ENCODE data around the gene UGT1A4. TPM values are rescaled to one million over a fixed set of nuclear protein-coding genes. Genes with fewer than 3 reads are reported as not detected.

Gene UGT1A4
- total RNA-seq (2022; extraction: Qiagen RNA extraction; ENCODE audit: low read depth) = 0.07 TPM in 1 of 5 replicates, not detected in the others

GRCh38 chr2:233718552-233718951 is at the start of gene UGT1A4:
TSS of gene UGT1A4 (plus strand) at chr2:233718736. CDS start at chr2:233718821, 85 bp downstream.

GRCh38 chr2:233671290-233672161 is 47.0 kb upstream of the UGT1A4 start, which contains the start of gene UGT1A9:
TSS of gene UGT1A9 (plus strand) at chr2:233671898. CDS start at chr2:233671935, 37 bp downstream.

GRCh38 chr2:233681521-233682099 is 36.9 kb upstream of the UGT1A4 start, which contains the start of gene UGT1A7:
TSS of gene UGT1A7 (plus strand) at chr2:233681901. CDS start at chr2:233681938, 37 bp downstream.

GRCh38 chr2:233692648-233693047 is 25.9 kb upstream of the UGT1A4 start, which contains the start of gene UGT1A6:
TSS of gene UGT1A6 (plus strand) at chr2:233692890. CDS start at chr2:233693005, 115 bp downstream.

GRCh38 chr2:233712611-233713261 is 5.8 kb upstream of the UGT1A4 start, which contains the start of gene UGT1A5:
TSS of gene UGT1A5 (plus strand) at chr2:233712907. CDS start at chr2:233712992, 85 bp downstream.

GRCh38 chr2:233728723-233729301 is 10.3 kb downstream of the UGT1A4 start, which contains the start of gene UGT1A3:
TSS of gene UGT1A3 (plus strand) at chr2:233729042. CDS start at chr2:233729127, 85 bp downstream.

GRCh38 chr2:233760043-233760442 is 41.5 kb downstream of the UGT1A4 start, which contains the start of gene UGT1A1:
TSS of gene UGT1A1 (plus strand) at chr2:233760270. CDS start at chr2:233760288, 18 bp downstream.

GRCh38 chr2:233778030-233778429 is 59.5 kb downstream of the UGT1A4 start, which contains the start of gene MROH2A:
TSS of gene MROH2A (plus strand) at chr2:233778330. CDS start at chr2:233779359, 1,029 bp downstream.

Other genes starting within 250 kb of the UGT1A4 start
- 18.7 to 27.9 TPM (median 24.8 TPM) in 5 replicates for gene USP40, start 152.0 kb upstream of the UGT1A4 start, total RNA-seq (2022; extraction: Qiagen RNA extraction; ENCODE audit: low read depth)
- 0.08 to 0.26 TPM in 2 of 5 replicates, not detected in the others for gene UGT1A8, start 101.1 kb upstream of the UGT1A4 start, total RNA-seq (2022; extraction: Qiagen RNA extraction; ENCODE audit: low read depth)
- 0.05 to 0.26 TPM (median 0.10 TPM) in 3 of 5 replicates, not detected in the others for gene UGT1A10, start 82.3 kb upstream of the UGT1A4 start, total RNA-seq (2022; extraction: Qiagen RNA extraction; ENCODE audit: low read depth)
- gene UGT1A9, start 46.8 kb upstream of the UGT1A4 start, total RNA-seq (2022; extraction: Qiagen RNA extraction; ENCODE audit: low read depth) = 3.7 to 6.5 TPM (median 4.9 TPM) in 5 replicates
- gene UGT1A7, start 36.8 kb upstream of the UGT1A4 start, total RNA-seq (2022; extraction: Qiagen RNA extraction; ENCODE audit: low read depth) = 3.6 to 6.6 TPM (median 4.5 TPM) in 5 replicates
- 1.1 to 1.3 TPM (median 1.3 TPM) in 5 replicates for gene UGT1A6, start 25.8 kb upstream of the UGT1A4 start, total RNA-seq (2022; extraction: Qiagen RNA extraction; ENCODE audit: low read depth)
- gene UGT1A5, start 5.8 kb upstream of the UGT1A4 start, total RNA-seq (2022; extraction: Qiagen RNA extraction; ENCODE audit: low read depth) = 0.04 TPM in 1 of 5 replicates, not detected in the others
- gene UGT1A3, start 10.3 kb downstream of the UGT1A4 start, total RNA-seq (2022; extraction: Qiagen RNA extraction; ENCODE audit: low read depth) = 0.06 to 0.16 TPM (median 0.13 TPM) in 4 of 5 replicates, not detected in the other
- 0.68 to 0.96 TPM (median 0.88 TPM) in 5 replicates for gene UGT1A1, start 41.5 kb downstream of the UGT1A4 start, total RNA-seq (2022; extraction: Qiagen RNA extraction; ENCODE audit: low read depth)
- 0.14 to 0.32 TPM (median 0.20 TPM) in 5 replicates for gene MROH2A, start 59.6 kb downstream of the UGT1A4 start, total RNA-seq (2022; extraction: Qiagen RNA extraction; ENCODE audit: low read depth)
- 86.1 to 88.2 TPM (median 87.1 TPM) in 5 replicates for gene HJURP, start 135.8 kb downstream of the UGT1A4 start, total RNA-seq (2022; extraction: Qiagen RNA extraction; ENCODE audit: low read depth)
- 0.08 to 0.37 TPM (median 0.23 TPM) in 4 of 5 replicates, not detected in the other for gene TRPM8, start 198.6 kb downstream of the UGT1A4 start, total RNA-seq (2022; extraction: Qiagen RNA extraction; ENCODE audit: low read depth)